Loucy (cell line): Measurements from ENCODE around the gene C1orf159.

Experiments
- H2AFZ ChIP-seq: fragments of 200-600 bp; sonication (generic); 2 replicates; pipeline ENCODE4 v1.6.0; 2016; ENCODE audit warnings: antibody characterized with exemption, mild to moderate bottlenecking, low read length, moderate library complexity
- H3F3A ChIP-seq: fragments of 200-600 bp; 2 replicates; pipeline ENCODE4 v1.6.0; 2016; ENCODE audit warnings: antibody characterized with exemption, low read depth, mild to moderate bottlenecking
- H3K27me3 ChIP-seq: fragments of 200-600 bp; sonication (generic); 2 replicates; pipeline ENCODE4 v1.6.1; 2014; ENCODE audit warnings: low read length, mild to moderate bottlenecking; ENCODE audit not compliant: insufficient read depth, poor library complexity, severe bottlenecking
- H3K36me3 ChIP-seq: fragments of 200-600 bp; sonication (generic); 2 replicates; pipeline ENCODE4 v1.6.1; 2016; ENCODE audit warnings: low read length; ENCODE audit not compliant: insufficient read depth
- H3K4me1 ChIP-seq: fragments of 200-600 bp; sonication (generic); 2 replicates; pipeline ENCODE4 v1.5.1; 2014; ENCODE audit warnings: low read length, mild to moderate bottlenecking; ENCODE audit not compliant: insufficient read depth, poor library complexity, severe bottlenecking
- H3K4me2 ChIP-seq: fragments of 200-600 bp; sonication (generic); 2 replicates; pipeline ENCODE4 v1.6.0; 2014; ENCODE audit warnings: antibody characterized with exemption, low read length, low read depth, mild to moderate bottlenecking; ENCODE audit not compliant: poor library complexity, severe bottlenecking
- H3K4me3 ChIP-seq: fragments of 200-600 bp; sonication (generic); 2 replicates; pipeline ENCODE4 v1.5.1; 2014; ENCODE audit warnings: low read length, mild to moderate bottlenecking, mixed read lengths; ENCODE audit not compliant: poor library complexity, severe bottlenecking
- H3K79me2 ChIP-seq: fragments of 200-600 bp; sonication (generic); 2 replicates; pipeline ENCODE4 v1.6.1; 2014; ENCODE audit warnings: low read length; ENCODE audit not compliant: insufficient read depth
- H3K9ac ChIP-seq: fragments of 200-600 bp; sonication (generic); 2 replicates; pipeline ENCODE4 v1.6.0; 2014; ENCODE audit warnings: mild to moderate bottlenecking, low read depth, low read length, moderate library complexity; ENCODE audit not compliant: poor library complexity, severe bottlenecking
- H3K9me2 ChIP-seq: fragments of 200-600 bp; sonication (generic); replicated peaks from 2 replicates; pipeline ENCODE4 v1.6.1; 2016; ENCODE audit warnings: low read depth, low read length, mixed read lengths
- H3K9me3 ChIP-seq: fragments of 200-600 bp; sonication (generic); 2 replicates; pipeline ENCODE4 v1.6.1; 2014; ENCODE audit warnings: mild to moderate bottlenecking, antibody characterized with exemption, low read length, low read depth; ENCODE audit not compliant: insufficient read depth
- H4K20me1 ChIP-seq: fragments of 200-600 bp; sonication (generic); 2 replicates; pipeline ENCODE4 v1.6.0; 2014; ENCODE audit warnings: antibody characterized with exemption, low read length, mild to moderate bottlenecking; ENCODE audit not compliant: insufficient read depth, poor library complexity, severe bottlenecking
- CTCF ChIP-seq: fragments of 200-600 bp; sonication (generic); conservative IDR thresholded peaks from 2 replicates; pipeline ENCODE4 v1.5.1; 2014; ENCODE audit warnings: mild to moderate bottlenecking, antibody characterized with exemption, low read length
- EZH2phosphoT487 ChIP-seq: fragments of 200-600 bp; IDR thresholded peaks from 2 replicates; pipeline ENCODE4 v1.6.1; 2018; ENCODE audit warnings: antibody characterized with exemption, mild to moderate bottlenecking, moderate library complexity, borderline replicate concordance

Gene C1orf159

GRCh38 chr1:1115786-1116700 lies at the start of gene C1orf159:
Gene C1orf159 (minus strand): TSS chr1:1116089. CDS start chr1:1091543, 24,546 bp downstream.
- no peaks in the 10 kb centered on the region for H3K4me1 ChIP-seq

GRCh38 chr1:1165485-1165884 lies 49.6 kb upstream of the C1orf159 start:
- Histone ChIP-seq H3K27me3 (no peaks in the 10 kb centered on the region), H3K4me3 (no peak overlapping the region), H2AFZ (no peak overlapping the region), H3K4me1 (peaks cover 4% of the 10 kb centered on the region), H3K9me3 (no peaks in the 10 kb centered on the region), H3K4me2 (no peak overlapping the region), H3K36me3 (no peaks in the 10 kb centered on the region), H3K79me2 (no peaks in the 10 kb centered on the region), H3K9me2 (no peaks in the 10 kb centered on the region), H3K9ac (no peak overlapping the region), H3F3A (no peaks in the 10 kb centered on the region), H4K20me1 (no peaks in the 10 kb centered on the region)
- no peak for TF ChIP-seq EZH2phosphoT487
- no peak for TF ChIP-seq CTCF

More at GRCh38 chr1:1115786-1116700, at the start of gene C1orf159:
- Histone ChIP-seq H3K79me2 (peaks cover 6% of the 10 kb centered on the region; the same call in 1 of the 2 replicates), H4K20me1 (no peaks in the 10 kb centered on the region), H3K36me3 (no peaks in the 10 kb centered on the region), H3K9me3 (peaks cover 5% of the 10 kb centered on the region; the same call in 1 of the 2 replicates), H3K27me3 (no peaks in the 10 kb centered on the region), H3K9ac (peak within 1 kb of the TSS; percentile 81), H3K4me2 (peak within 1 kb of the TSS; percentile 63), H3F3A (no peaks in the 10 kb centered on the region), H3K9me2 (no peaks in the 10 kb centered on the region), H2AFZ (peak within 1 kb of the TSS; percentile 83; the same call in 1 of the 2 replicates), H3K4me3 (peak within 1 kb of the TSS; percentile 84)
- TF ChIP-seq EZH2phosphoT487 (no peak), CTCF (no peak)

- Histone ChIP-seq H3K9ac (no peak overlapping the region), H3K4me3 (no peak overlapping the region)
These were observed 49.0 kb upstream of the C1orf159 start for GRCh38 chr1:1164701-1165451.

More at GRCh38 chr1:1164701-1165451, 49.0 kb upstream of the C1orf159 start:
- Histone ChIP-seq H3K27me3 (no peaks in the 10 kb centered on the region), H3K4me2 (no peak overlapping the region), H3F3A (no peaks in the 10 kb centered on the region), H3K9me2 (no peaks in the 10 kb centered on the region), H3K79me2 (no peaks in the 10 kb centered on the region), H3K4me1 (peaks cover 4% of the 10 kb centered on the region), H2AFZ (no peak overlapping the region), H4K20me1 (no peaks in the 10 kb centered on the region), H3K36me3 (no peaks in the 10 kb centered on the region), H3K9me3 (no peaks in the 10 kb centered on the region)
- no peak for TF ChIP-seq EZH2phosphoT487
- TF ChIP-seq CTCF, result no peak
